Neutrophil (primary cell): Measurements from ENCODE around the gene PLA2G6.

Source experiments
- H3K27ac ChIP-seq: fragments of 200-600 bp; sonication (generic); 2 replicates; pipeline ENCODE4 v1.5.1; 2016; ENCODE audit warnings: mild to moderate bottlenecking, moderate library complexity
- H3K27me3 ChIP-seq: fragments of 200-600 bp; sonication (generic); 2 replicates; pipeline ENCODE4 v1.6.0; 2016; ENCODE audit warnings: mild to moderate bottlenecking
- H3K36me3 ChIP-seq: fragments of 200-600 bp; sonication (generic); 2 replicates; pipeline ENCODE4 v1.5.1; 2017
- H3K4me1 ChIP-seq, 2 experiments: fragments of 200-600 bp in 1 of 2; sonication (generic) in 1 of 2; 1 replicate in 1 of 2; 2 replicates in 1 of 2; pipeline versions ENCODE4 v1.5.1 to v1.6.1; 2013 to 2016; ENCODE audit warnings: low read depth in 1 of 2, low read length in 1 of 2, mild to moderate bottlenecking in 1 of 2, moderate library complexity in 1 of 2; ENCODE audit not compliant: control insufficient read depth in 1 of 2, insufficient read depth in 1 of 2
- H3K4me3 ChIP-seq, 2 experiments: fragments of 200-600 bp in 1 of 2; sonication (generic) in 1 of 2; 1 replicate in 1 of 2; 2 replicates in 1 of 2; pipeline ENCODE4 v1.5.1; 2013 to 2016; ENCODE audit warnings: low read depth in 1 of 2, low read length in 1 of 2, mild to moderate bottlenecking in 1 of 2, moderate library complexity in 1 of 2
- H3K9me3 ChIP-seq: fragments of 200-600 bp; sonication (generic); 2 replicates; pipeline ENCODE4 v1.5.1; 2016
- TF ChIP-seq, protein P1 (sequence below): fragments of 200-600 bp; sonication (generic); IDR thresholded peaks from 2 replicates; pipeline ENCODE4 v1.5.1; 2016; ENCODE audit warnings: antibody characterized with exemption

Gene PLA2G6

DNA sequence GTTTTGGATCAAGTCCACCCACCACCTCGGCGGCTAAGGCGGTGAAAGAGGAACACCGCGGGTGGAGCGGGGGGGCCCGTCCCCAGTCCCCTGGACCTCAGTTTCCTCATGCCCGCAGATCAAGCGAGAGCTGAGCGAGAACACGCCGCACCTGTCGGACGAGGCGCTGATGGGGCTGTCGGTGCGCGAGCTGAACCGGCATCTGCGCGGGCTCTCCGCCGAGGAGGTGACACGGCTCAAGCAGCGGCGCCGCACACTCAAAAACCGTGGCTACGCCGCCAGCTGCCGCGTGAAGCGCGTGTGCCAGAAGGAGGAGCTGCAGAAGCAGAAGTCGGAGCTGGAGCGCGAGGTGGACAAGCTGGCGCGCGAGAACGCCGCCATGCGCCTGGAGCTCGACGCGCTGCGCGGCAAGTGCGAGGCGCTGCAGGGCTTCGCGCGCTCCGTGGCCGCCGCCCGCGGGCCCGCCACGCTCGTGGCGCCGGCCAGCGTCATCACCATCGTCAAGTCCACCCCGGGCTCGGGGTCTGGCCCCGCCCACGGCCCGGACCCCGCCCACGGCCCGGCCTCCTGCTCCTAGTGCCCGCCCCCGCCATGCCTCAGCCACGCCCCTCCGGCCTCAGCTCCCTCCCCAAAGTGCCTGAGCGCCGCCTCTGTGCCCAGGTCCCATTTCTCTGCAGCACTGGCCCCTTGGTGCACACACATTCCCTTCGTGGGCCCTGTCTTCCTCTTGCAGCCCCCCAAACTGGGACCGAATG, 32.8 kb upstream of the PLA2G6 start:
- TF ChIP-seq, protein P1, sequence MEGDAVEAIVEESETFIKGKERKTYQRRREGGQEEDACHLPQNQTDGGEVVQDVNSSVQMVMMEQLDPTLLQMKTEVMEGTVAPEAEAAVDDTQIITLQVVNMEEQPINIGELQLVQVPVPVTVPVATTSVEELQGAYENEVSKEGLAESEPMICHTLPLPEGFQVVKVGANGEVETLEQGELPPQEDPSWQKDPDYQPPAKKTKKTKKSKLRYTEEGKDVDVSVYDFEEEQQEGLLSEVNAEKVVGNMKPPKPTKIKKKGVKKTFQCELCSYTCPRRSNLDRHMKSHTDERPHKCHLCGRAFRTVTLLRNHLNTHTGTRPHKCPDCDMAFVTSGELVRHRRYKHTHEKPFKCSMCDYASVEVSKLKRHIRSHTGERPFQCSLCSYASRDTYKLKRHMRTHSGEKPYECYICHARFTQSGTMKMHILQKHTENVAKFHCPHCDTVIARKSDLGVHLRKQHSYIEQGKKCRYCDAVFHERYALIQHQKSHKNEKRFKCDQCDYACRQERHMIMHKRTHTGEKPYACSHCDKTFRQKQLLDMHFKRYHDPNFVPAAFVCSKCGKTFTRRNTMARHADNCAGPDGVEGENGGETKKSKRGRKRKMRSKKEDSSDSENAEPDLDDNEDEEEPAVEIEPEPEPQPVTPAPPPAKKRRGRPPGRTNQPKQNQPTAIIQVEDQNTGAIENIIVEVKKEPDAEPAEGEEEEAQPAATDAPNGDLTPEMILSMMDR: peak; percentile 62
- Histone ChIP-seq H3K27me3 (no peaks in the 10 kb centered on the region), H3K27ac (peak overlapping the region; percentile 86), H3K9me3 (no peaks in the 10 kb centered on the region), H3K4me1 (peaks cover 57 to 58% of the 10 kb centered on the region in 2 experiments), H3K4me3 (peak overlapping the region; percentile 60 to 67), H3K36me3 (no peaks in the 10 kb centered on the region)

DNA sequence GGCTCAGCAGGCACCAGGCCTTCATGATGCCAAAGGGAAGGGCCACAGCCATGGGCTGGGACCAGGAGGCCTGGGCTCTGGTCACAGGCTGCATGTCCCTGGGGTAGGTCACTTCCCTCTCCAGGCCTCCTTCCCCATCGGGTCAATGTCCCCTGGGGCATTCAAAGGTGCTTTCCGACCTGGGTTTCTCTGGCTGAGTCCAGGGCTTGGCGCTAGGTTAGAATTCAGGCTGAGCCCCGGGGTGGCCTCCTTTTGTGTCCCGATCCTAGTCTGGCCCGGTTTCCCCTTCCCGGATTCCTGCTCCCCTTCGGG, 32.3 kb upstream of the PLA2G6 start:
- H3K4me3 ChIP-seq: peak overlapping the region; percentile 60 to 67
- H3K36me3 ChIP-seq: no peaks in the 10 kb centered on the region
- H3K4me1 ChIP-seq: peaks cover 52 to 53% of the 10 kb centered on the region in 2 experiments
- TF ChIP-seq, protein P1: no peak
- peak overlapping the region; percentile 86 for H3K27ac ChIP-seq
- no peaks in the 10 kb centered on the region for H3K27me3 ChIP-seq
- no peaks in the 10 kb centered on the region for H3K9me3 ChIP-seq

DNA sequence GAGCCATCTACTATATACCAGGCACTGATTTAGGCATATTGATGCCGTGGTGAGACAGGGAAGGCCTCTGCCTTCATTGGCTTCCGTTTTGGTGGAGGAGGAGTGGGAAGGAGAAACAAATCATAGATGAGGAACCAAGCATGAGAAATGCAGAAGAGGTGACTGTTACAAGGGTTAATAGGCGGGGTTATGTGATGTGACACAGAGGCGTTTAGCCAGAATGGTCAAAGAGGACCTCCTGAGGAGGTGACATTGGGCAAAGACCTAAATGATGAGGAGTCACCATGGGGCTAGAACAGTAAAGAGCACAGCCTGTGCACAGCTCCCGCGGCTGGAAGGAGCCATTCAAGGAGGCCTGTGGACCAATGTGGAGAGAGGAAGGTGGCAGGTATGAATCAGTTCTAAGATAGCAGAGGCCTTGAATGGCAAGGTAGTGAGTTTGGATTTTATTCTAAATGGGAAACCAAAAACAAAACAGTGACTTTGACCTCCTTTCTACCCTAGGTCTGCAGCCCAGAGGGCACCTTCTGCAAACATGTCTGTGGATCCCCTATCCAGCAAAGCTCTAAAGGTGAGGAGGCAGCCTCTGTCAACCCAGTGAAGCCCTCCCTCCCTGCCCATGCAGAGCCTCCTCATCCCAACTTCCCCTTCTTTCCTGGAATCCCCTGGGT, 31.8 kb upstream of the PLA2G6 start:
- TF ChIP-seq, protein P1: no peak
- H3K9me3 ChIP-seq: no peaks in the 10 kb centered on the region
- peaks cover 47 to 48% of the 10 kb centered on the region in 2 experiments for H3K4me1 ChIP-seq
- H3K27ac ChIP-seq: peak overlapping the region; percentile 86
- no peaks in the 10 kb centered on the region for H3K27me3 ChIP-seq
- no peaks in the 10 kb centered on the region for H3K36me3 ChIP-seq
- H3K4me3 ChIP-seq: peak overlapping the region; percentile 60 to 67

DNA sequence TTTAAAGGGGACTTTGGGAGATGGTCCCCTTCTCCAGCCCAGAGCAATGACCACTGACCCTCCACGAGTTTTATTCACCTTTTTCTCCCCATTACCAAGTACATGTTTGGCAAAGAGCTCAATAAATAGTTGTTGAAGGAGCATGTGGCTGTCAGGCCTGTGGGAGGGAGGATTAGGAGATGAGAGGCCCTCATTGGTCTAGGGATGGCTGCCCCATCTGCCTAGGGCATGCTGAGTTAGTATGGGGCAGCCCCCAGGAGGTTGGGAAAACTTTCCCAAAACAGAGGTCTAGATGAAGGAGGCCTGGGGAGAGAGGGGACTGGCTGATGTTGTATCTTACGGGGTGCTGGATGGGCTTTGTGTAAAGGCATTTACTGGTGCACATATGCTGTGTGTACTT, 30.8 kb upstream of the PLA2G6 start:
- no peaks in the 10 kb centered on the region for H3K9me3 ChIP-seq
- TF ChIP-seq, protein P1: no peak
- H3K4me3 ChIP-seq: no peak overlapping the region
- no peaks in the 10 kb centered on the region for H3K36me3 ChIP-seq
- H3K27ac ChIP-seq: peak overlapping the region; percentile 13
- H3K4me1 ChIP-seq: peaks cover 38 to 40% of the 10 kb centered on the region in 2 experiments
- no peaks in the 10 kb centered on the region for H3K27me3 ChIP-seq

DNA sequence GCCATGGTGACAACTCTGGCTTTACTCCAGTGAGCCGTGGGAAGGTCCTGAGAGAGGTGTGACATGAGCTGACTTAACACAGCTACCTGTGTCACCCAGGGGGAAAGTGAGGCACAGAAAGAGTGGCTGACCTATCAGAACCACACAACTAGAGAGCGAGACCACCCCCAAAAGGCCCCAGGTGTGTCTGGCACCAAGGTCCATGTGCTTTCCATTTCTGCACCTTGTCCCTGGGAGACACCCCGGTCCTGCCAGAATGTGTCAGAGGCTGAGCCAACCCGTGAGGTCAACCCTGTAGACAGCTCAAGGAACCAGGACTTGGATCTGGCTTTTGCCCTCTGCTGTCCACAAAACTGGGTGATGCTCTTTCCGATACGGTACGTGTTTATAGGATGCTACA, 29.9 kb upstream of the PLA2G6 start:
- no peak overlapping the region for H3K27ac ChIP-seq
- no peaks in the 10 kb centered on the region for H3K36me3 ChIP-seq
- peaks cover 34 to 37% of the 10 kb centered on the region in 2 experiments for H3K4me1 ChIP-seq
- no peaks in the 10 kb centered on the region for H3K27me3 ChIP-seq
- TF ChIP-seq, protein P1: no peak
- H3K4me3 ChIP-seq: no peak overlapping the region
- no peaks in the 10 kb centered on the region for H3K9me3 ChIP-seq
